ENCODE results near the gene TMEM151B. TPM values are rescaled to one million over a fixed set of nuclear protein-coding genes. Genes with fewer than 3 reads are reported as not detected.

Gene TMEM151B
- total RNA-seq, 1 donor from 2014 or later, result not detected

DNA sequence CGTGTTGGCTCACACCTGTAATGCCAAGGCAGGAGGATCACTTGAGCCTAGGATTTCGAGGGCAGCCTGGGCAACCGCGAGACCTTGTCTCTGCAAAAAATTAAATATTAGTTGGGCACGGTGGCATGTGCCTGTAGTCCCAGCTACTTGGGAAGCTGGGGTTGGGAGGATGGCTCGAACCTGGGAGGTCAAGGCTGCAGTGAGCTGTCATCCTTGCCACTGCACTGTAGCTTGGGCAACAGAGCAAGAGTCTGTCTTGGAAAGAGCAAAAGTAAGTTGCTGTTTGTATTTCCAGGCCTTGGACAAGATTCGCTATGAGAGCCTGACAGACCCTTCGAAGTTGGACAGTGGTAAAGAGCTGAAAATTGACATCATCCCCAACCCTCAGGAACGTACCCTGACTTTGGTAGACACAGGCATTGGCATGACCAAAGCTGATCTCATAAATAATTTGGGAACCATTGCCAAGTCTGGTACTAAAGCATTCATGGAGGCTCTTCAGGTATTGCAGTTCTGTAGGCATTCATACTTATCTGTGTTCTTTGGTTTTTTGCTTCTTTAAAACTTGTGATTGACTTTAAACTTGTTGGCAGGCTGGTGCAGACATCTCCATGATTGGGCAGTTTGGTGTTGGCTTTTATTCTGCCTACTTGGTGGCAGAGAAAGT lies 21.0 kb upstream of the TMEM151B start:
- intact Hi-C loops (cut with micrococcal nuclease), result loop anchor here (5.0 to 10.0 kb wide), 3 partner anchors 672 to 1194 kb away; partner anchors contain the start of genes CUL7, KLC4, MRPL2 and POLH

DNA sequence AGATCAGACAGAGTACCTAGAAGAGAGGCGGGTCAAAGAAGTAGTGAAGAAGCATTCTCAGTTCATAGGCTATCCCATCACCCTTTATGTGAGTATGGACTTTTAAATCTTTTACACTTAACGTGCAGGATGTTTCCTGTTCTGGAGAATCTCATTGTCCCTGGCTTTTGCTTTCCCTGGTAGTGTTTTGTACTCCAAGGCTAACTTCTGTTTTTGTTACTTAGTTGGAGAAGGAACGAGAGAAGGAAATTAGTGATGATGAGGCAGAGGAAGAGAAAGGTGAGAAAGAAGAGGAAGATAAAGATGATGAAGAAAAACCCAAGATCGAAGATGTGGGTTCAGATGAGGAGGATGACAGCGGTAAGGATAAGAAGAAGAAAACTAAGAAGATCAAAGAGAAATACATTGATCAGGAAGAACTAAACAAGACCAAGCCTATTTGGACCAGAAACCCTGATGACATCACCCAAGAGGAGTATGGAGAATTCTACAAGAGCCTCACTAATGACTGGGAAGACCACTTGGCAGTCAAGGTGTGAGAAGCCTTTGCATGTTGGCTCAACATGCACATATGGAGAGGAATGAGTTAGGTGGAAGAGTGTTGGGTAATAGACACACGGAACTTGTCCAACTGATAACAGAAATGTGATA lies 20.1 kb upstream of the TMEM151B start:
- intact Hi-C loops (cut with micrococcal nuclease), result no loop called here

DNA sequence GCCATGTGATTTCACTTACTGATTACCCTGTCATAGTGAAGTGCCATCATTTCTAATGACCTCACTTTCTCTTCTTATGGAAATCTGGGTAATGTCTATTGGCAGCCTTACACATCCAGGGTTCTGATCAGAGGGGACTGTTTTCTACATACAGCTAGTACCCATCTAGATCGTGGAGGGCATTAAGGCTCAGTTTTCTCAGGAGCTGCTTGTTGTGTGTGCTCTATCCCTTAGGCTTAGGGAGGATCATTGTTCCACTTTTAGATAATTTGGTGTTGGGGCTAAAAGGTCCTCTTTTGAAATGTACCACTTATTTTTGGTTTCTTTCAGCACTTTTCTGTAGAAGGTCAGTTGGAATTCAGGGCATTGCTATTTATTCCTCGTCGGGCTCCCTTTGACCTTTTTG lies 19.5 kb upstream of the TMEM151B start:
- intact Hi-C loops (cut with micrococcal nuclease), result no loop called here

DNA sequence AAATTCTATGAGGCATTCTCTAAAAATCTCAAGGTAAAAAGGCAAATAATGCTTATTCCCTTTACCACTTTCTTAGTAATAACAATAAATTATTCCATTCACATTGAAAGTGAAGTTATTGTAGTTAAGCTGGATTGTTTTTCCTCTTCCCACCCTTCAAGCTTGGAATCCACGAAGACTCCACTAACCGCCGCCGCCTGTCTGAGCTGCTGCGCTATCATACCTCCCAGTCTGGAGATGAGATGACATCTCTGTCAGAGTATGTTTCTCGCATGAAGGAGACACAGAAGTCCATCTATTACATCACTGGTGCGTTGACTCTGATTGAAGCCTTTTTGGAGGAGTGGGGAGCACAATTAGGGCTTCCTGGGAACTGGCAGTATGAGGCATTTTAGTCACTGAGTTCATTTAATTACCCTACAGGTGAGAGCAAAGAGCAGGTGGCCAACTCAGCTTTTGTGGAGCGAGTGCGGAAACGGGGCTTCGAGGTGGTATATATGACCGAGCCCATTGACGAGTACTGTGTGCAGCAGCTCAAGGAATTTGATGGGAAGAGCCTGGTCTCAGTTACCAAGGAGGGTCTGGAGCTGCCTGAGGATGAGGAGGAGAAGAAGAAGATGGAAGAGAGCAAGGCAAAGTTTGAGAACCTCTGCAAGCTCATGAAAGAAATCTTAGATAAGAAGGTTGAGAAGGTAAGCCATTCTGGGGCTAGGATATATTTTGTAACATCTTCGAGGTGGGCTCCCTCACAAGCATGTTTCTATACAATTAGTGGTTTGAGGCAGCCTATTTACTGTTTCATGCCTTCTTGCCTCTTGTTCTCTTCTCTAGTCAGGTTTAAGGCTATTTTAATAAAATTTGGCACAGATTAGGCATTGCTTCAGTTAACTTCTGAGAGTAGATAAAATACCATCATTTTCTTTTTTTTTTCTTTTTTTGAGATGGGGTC lies 18.4 kb upstream of the TMEM151B start:
- intact Hi-C loops (cut with micrococcal nuclease), result no loop called here

DNA sequence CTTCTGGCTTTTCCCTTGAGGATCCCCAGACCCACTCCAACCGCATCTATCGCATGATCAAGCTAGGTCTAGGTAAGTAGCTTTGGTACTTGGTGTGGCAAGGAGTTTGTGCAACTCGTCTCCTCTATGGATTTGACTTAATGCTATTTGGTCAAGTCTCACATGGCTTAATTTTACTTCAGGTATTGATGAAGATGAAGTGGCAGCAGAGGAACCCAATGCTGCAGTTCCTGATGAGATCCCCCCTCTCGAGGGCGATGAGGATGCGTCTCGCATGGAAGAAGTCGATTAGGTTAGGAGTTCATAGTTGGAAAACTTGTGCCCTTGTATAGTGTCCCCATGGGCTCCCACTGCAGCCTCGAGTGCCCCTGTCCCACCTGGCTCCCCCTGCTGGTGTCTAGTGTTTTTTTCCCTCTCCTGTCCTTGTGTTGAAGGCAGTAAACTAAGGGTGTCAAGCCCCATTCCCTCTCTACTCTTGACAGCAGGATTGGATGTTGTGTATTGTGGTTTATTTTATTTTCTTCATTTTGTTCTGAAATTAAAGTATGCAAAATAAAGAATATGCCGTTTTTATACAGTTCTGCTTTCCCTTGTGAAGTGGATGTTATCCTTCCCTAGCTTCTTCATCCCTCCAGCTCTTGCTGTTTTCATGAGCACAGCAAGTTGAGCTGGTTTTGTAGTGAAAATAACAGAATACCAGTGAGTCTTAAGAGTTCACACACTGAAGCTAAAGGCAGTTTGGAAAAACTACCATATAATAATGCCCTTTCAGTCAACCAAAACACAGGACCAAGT lies 16.7 kb upstream of the TMEM151B start:
- intact Hi-C loops (cut with micrococcal nuclease), result loop anchor here (1.0 kb wide), 1 partner anchor 81 kb away; no protein-coding TSS in a partner anchor

DNA sequence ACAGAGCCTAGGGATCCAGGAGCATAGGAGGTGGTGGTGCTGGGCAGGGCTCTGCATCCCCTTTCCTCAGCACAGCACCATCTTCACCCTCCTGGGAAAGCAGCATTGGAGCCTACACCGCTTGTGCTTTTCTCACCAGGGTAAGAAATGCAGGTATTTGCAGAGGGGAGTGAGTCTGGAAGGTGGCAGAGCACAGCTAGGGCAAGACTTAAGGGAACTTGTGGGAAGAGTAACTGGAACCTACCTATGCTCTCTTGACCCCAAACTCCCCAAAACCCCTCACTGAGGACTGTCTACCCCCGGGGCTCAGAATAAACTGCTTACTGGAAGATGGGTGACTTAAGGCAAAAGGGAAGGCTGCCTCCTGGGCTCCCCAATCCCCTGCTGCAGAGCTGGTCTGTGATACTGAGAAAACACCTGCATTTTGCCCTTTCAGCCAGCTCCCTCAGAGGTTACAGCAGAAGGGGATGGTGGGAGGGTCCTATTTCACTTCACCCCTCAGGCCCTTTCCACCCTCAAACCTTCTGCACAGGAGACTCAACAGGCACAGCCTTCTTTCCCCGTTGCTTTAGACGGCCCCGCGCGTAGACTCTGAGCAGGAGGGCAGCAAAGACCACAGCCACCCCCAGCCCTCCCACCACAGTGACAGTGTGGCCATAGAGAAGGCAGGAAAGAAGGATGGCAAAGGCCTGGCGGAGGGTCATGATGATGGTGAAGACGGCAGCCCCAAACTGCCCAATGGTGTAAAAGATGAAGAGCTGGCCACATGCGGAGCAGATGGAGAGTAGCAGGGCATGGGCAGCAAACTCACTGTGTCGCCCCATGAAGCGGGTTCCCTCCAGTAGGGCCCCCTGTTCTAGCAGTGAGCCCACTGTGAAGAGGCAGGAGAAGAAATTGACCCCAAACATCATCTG lies 15.8 kb upstream of the TMEM151B start:
- intact Hi-C loops (cut with micrococcal nuclease), result no loop called here

DNA sequence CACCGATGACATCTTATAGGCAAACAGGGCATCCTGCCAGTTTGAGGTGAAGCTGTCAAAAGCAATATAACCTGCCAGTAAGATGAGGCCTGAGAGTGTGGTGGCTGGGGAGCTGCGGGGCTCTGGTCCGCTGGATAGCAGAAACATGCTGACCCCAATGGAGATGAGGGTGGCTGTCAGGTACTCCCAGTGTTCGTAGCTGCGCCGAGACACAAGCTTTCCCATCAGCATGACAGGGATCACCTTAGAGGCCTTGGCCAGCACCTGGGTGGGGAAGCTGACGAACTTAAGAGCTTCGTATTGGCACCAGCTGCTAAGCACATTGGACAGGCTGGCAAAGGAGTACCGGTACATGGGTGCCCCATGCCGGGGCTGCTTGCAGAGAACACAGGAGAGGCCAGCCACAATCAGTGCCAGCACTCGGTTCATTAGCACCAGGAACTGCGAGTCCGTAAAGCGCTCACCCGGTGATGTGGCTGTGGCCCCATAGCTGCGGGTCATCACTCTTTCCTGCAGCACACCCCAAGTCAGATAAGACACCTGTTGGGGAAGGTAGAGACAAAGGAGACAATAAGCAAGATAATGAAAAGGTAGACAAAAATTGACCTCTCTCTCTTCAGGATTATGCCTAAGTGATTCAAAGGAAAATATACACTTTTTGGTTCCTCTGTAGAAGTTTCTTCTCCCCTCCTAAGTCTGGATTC lies 15.0 kb upstream of the TMEM151B start:
- intact Hi-C loops (cut with micrococcal nuclease), result no loop called here

DNA sequence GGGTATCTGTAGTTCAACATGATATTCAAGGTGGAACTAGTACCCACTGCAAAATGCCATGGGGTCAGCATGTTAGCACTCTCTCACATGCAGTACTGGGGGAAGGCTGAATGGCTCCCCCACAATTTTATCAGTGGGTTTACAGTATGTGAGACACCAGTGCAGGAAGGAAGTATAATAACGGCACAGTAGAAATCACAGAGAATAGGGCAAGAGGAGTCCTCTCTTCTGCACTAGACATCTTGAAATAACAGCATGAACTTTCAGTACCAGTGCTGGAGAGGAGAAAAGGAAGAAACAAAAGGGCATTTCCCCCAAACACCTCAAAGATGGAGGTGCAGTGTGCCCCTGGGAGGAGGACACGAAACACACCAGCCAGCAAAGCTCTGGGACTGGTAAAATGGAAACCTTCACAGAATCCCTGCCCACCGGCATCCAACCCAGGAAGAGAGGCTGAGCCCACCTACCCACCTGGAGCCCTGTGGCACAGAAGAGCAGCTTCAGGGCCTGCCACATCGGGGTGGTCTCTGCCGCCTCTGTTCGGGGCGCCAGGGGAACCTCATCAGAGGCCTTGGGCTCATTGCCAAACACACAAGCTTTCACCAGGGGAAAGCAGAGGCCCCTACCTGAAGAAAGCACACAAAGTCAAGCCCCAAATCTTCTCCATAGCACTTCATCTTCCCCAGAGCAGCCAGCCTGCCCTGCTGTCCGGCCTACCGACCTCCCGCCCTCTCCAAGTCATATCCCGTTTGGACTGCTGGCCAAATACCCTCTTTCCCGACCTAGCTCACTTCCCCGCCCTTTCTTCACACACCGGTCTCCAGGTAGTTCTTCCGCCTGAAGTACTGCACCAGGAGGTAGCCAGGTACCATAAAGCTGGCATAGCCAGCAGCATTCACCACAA lies 14.1 kb upstream of the TMEM151B start:
- intact Hi-C loops (cut with micrococcal nuclease), result no loop called here

DNA sequence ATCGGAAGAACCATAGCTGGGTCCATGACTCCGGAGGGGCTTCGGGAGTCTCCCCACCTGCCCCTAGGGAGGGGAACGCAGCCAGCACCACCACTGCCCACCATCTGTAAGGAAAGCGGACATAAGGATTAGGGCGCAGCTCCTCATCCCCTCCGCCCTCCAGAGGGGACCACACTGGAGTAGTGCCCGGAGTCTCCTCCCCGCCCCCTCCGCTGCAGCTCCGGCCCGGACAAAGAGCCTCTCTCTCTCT lies 13.6 kb upstream of the TMEM151B start:
- intact Hi-C loops (cut with micrococcal nuclease), result loop anchor here (1.0 kb wide), 3 partner anchors 9 to 84 kb away; partner anchors contain the start of genes HSP90AB1 and NFKBIE

DNA sequence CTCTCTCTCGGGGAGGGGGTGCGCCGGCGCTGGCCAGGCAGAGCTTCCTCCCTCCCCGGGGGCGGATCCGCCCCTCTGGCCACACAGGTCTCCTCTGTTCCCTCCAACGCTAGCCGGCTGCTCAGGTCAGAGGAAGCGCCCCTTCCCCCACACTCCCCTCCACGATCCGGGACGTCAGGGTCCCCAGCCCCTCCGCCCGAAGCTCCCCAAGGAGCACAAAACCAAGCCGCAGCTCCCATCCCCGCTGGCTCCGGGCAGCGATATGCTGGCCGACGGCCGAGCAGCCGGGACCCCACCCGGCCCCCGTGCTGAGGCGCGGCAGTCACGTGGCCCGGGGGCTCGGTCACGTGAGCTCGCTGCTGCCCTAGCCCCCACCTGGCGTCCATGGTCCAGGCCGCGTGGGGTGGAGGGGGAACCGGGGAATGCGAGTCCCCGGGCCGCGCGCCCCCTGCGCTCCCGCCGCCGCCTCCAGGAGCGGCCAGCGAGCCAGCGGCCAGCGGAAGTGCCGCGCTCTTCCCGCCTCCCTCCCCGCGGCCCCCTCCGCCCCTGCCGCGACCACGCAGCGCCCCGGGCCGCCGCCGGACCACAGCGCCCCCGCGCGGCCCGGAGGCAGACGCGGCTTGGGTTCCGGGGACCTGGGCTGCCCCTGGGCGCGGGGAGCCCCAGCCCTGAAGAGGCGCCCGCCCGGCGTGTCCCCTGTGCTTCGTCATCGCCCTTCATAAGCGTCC lies 13.1 kb upstream of the TMEM151B start, which contains the start of gene SLC35B2:
Gene SLC35B2, minus strand, starts transcription at position 504 of the 728 bp plus-strand sequence. Its CDS starts 118 bp downstream, at position 386.
- intact Hi-C loops (cut with micrococcal nuclease), result loop anchor here (1.0 kb wide), 3 partner anchors 8 to 85 kb away; partner anchors contain the start of genes HSP90AB1 and NFKBIE

DNA sequence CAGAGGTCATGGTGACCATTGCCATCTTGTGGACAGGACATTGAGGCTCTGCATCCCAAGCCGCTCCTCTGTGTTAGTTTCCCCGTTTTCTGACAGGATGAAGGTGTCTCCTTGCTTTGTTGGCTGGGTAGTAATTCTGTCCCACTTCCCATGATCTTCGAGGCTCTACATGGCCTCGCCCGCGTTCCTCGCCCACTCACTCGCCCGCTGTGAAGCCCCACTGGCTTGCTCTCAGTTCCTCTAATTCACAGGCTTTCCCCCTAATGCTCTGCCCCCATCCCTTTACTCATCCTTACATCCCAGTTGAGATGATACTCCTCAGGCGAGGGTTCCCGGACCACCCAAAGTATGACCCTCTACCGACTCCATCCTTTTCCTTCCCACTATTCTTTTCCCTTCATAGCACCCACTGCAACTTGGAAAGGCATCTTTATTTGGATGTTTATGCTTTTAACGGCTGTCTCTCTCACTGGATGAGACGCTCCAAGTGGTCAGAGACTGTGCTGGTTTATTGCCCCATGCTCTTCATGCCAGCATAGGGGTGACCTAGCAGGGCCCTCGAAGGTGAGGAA lies 12.4 kb upstream of the TMEM151B start:
- intact Hi-C loops (cut with micrococcal nuclease), result loop anchor here (1.0 kb wide), 3 partner anchors 7 to 86 kb away; partner anchors contain the start of genes HSP90AB1 and NFKBIE

DNA sequence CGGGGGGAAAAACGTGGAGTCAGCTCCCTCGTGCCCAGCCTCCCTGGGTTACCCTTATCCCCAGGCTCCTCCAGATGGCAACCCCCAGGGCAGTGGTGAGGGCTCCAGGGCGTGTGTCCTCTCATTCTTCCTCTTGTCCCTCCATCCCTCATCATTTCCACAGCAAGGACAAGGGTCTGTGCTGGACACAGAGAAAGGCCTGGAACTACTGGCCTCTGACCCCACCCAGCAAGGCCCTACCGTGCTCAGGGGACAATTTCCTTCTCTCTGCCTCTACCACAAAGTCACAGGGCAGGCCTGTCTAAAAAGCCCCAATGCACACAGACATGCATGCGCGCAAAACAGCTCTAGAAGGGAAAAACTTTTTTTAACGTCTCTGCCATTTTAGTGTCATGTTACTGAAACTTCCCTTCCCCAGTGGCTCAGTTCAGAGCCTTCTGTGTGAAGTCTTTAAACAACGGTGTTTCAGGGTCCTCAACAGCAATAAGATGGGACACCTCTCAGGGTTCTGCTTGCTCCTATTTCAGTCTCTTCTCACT lies 11.9 kb upstream of the TMEM151B start:
- intact Hi-C loops (cut with micrococcal nuclease), result no loop called here

DNA sequence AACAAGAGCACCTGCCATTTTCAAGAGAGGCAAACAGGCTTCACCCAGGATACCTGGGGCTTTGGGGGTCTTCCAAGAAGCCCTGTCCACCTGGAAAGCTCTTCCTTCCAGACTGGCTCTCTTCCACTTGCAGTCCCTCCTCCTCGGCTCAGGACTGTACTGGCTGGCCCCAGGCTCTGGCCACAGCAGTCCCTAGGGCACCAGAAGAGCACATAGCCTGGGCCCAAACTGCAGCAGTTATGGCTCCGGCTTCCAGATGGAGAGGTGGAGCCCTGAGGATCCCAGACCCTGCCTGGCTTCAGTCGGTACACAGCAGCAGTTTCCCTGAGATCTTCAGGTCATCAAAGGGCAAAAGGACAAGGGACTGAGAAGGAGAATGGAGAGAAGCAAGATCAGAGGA lies 11.3 kb upstream of the TMEM151B start:
- intact Hi-C loops (cut with micrococcal nuclease), result no loop called here

DNA sequence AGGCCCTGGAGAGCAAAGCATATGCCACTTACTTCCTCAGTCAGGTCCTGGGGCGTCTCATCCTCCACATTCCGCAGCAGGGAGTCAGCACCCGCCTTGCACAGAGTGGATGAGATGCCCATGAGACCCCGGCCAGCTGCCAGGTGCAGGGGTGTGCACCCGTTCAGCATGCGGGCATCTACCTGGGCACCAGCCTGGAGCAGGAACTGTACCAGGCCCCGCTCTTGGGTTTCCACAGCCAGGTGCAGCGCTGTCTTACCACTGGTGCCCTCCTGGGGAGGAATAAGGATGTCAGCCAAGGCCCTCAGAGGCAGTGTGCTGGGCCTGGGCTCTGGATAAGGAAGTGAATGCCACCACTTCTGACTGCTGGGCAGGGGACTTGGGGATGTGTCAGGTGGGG lies 10.2 kb upstream of the TMEM151B start:
- intact Hi-C loops (cut with micrococcal nuclease), result loop anchor here (10.0 kb wide), 1 partner anchor 1755 kb away; the partner anchor contains the start of gene CLIC5

DNA sequence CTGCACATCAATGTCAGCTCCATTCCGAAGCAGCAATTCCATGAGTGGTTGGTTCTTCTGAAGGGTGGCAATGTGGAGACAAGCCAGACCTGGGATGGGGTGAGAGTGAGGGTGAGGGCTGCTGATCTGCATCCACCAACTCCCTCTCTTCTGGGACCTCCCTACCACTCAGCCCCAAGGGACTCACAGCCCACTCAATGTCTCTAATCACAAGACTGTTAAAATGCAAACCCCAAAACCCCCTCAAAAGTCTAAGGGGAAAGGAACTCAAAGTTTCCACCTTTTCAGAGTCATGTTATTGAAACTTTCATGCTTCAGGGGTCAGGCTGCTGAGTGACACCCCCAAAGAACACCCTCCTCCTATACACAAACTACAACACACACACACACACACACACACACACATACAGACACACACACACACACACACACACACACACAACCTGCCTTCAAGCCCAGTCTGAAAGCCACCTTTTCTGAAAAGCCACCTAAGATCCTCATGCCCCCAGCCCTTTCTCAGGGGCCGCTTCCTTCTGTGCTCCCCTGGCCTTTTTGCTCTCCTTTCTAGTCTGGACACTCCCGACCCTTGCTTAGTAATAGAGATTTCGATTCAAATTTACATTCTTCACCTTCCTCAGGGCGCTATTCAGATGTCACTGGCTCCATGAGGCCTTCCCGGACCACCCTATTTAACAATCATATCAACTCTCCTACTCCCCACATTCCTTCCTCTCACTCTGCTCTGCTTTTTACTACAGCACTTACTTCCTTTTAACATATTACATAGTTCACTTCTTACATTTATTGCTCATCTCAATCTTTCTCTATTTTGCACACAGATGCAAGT lies 9.6 kb upstream of the TMEM151B start:
- intact Hi-C loops (cut with micrococcal nuclease), result loop anchor here (10.0 kb wide), 1 partner anchor 1754 kb away; the partner anchor contains the start of gene CLIC5

DNA sequence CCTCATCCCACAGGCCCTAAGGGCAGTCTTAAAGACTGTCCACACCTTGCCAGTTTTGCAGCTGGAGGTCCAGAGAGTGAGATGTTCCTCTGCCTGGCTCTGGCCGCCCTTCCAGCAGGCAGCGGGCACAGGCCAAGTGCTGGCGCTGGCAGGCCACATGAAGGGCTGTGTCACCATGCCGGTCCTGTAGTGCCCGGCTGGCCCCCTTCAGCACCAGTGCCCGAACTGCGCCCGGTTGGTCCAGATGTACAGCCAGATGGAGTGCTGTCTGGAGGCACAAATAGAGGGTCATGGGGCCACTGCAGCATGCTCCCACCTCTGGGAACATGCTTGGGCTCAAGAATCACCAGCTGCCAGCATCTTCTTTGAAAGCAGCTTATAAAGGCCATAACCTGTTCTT lies 8.7 kb upstream of the TMEM151B start:
- intact Hi-C loops (cut with micrococcal nuclease), result loop anchor here (10.0 kb wide), 1 partner anchor 1753 kb away; the partner anchor contains the start of gene CLIC5
